ENCODE results near the gene UAP1L1. TPM values are rescaled to one million over a fixed set of nuclear protein-coding genes. Genes with fewer than 3 reads are reported as not detected.

The UAP1L1 gene
- total RNA-seq, 1 experiment from 2014 or later: 24.6 TPM

GRCh38 chr9:137039611-137040366, 37.5 kb upstream of the UAP1L1 start:
- intact Hi-C loops (cut with micrococcal nuclease; ENCODE audit: unreplicated experiment): no loop called here
- Histone ChIP-seq H3K36me3 (ENCODE audit: control insufficient read depth, insufficient read depth, low read length) (no peaks in the 10 kb centered on the region), H3K27me3 (replicated peaks; ENCODE audit: control insufficient read depth, insufficient read depth, low read length) (no peaks in the 10 kb centered on the region), H3K4me3 (ENCODE audit: low read depth, low read length) (no peak overlapping the region), H3K9me3 (no peaks in the 10 kb centered on the region), H3K4me1 (peaks cover 6% of the 10 kb centered on the region)
- H3K4me1 Mint-ChIP-seq (ENCODE audit: low read depth, unreplicated experiment): no peaks in the 10 kb centered on the region
- H3K27me3 Mint-ChIP-seq (ENCODE audit: insufficient read depth, unreplicated experiment): no peaks in the 10 kb centered on the region
- no peak overlapping the region for H3K27ac Mint-ChIP-seq (ENCODE audit: unreplicated experiment)
- H3K4me3 Mint-ChIP-seq (ENCODE audit: unreplicated experiment): no peak overlapping the region
- no peaks in the 10 kb centered on the region for H3K9me3 Mint-ChIP-seq (ENCODE audit: unreplicated experiment)
- TF ChIP-seq CTCF (IDR thresholded peaks at IDR 0.05; ENCODE audit: insufficient read depth in 1 of 2, low read depth in 1 of 2, low read length in 1 of 2, severe bottlenecking in 1 of 2, unreplicated experiment in 1 of 2): no peak
- peaks cover 18% of the 10 kb centered on the region for H3K36me3 Mint-ChIP-seq (ENCODE audit: insufficient read depth, unreplicated experiment)
- TSS peak; percentile 45 for BruUV-seq (replicated peaks)
- ChIA-PET POLR2A (no interaction called here), CTCF (interaction anchor here (0.6 kb wide), 2 partner anchors 9 to 26 kb away, joined by 3 read pairs; no protein-coding TSS in a partner anchor)
- DNase-seq: no peak

- Mint-ChIP-seq H3K9me3 (ENCODE audit: unreplicated experiment) (no peaks in the 10 kb centered on the region), H3K4me1 (ENCODE audit: low read depth, unreplicated experiment) (no peaks in the 10 kb centered on the region), H3K36me3 (ENCODE audit: insufficient read depth, unreplicated experiment) (peaks cover 11% of the 10 kb centered on the region), H3K27me3 (ENCODE audit: insufficient read depth, unreplicated experiment) (no peaks in the 10 kb centered on the region), H3K27ac (ENCODE audit: unreplicated experiment) (no peak overlapping the region), H3K4me3 (ENCODE audit: unreplicated experiment) (no peak overlapping the region)
- ChIA-PET CTCF (no interaction called here), POLR2A (no interaction called here)
- no peaks in the 10 kb centered on the region for H3K9me3 ChIP-seq
- no peak overlapping the region for H3K4me3 ChIP-seq (ENCODE audit: low read depth, low read length)
- H3K27me3 ChIP-seq (replicated peaks; ENCODE audit: control insufficient read depth, insufficient read depth, low read length): no peaks in the 10 kb centered on the region
- no peaks in the 10 kb centered on the region for H3K36me3 ChIP-seq (ENCODE audit: control insufficient read depth, insufficient read depth, low read length)
- BruUV-seq (replicated peaks): no TSS peak
- intact Hi-C loops (cut with micrococcal nuclease; ENCODE audit: unreplicated experiment): no loop called here
- H3K4me1 ChIP-seq: 0 out of 2 replicates have a peak, but pooled peaks cover 5% of the 10 kb centered on the region
- TF ChIP-seq CTCF (IDR thresholded peaks at IDR 0.05; ENCODE audit: insufficient read depth in 1 of 2, low read depth in 1 of 2, low read length in 1 of 2, severe bottlenecking in 1 of 2, unreplicated experiment in 1 of 2): no peak
- DNase-seq: no peak
Measured at GRCh38 chr9:137040568-137040967, 36.7 kb upstream of the UAP1L1 start.

GRCh38 chr9:137041124-137041523, 36.2 kb upstream of the UAP1L1 start:
- Mint-ChIP-seq H3K4me1 (ENCODE audit: low read depth, unreplicated experiment) (no peaks in the 10 kb centered on the region), H3K36me3 (ENCODE audit: insufficient read depth, unreplicated experiment) (peaks cover 11% of the 10 kb centered on the region), H3K27ac (ENCODE audit: unreplicated experiment) (no peak overlapping the region), H3K27me3 (ENCODE audit: insufficient read depth, unreplicated experiment) (no peaks in the 10 kb centered on the region), H3K4me3 (ENCODE audit: unreplicated experiment) (no peak overlapping the region), H3K9me3 (ENCODE audit: unreplicated experiment) (no peaks in the 10 kb centered on the region)
- Histone ChIP-seq H3K27me3 (replicated peaks; ENCODE audit: control insufficient read depth, insufficient read depth, low read length) (no peaks in the 10 kb centered on the region), H3K4me1 (0 out of 2 replicates have a peak, but pooled peaks cover 5% of the 10 kb centered on the region), H3K36me3 (ENCODE audit: control insufficient read depth, insufficient read depth, low read length) (no peaks in the 10 kb centered on the region), H3K4me3 (ENCODE audit: low read depth, low read length) (no peak overlapping the region), H3K9me3 (no peaks in the 10 kb centered on the region)
- ChIA-PET CTCF (no interaction called here), POLR2A (no interaction called here)
- DNase-seq: no peak
- no peak for TF ChIP-seq CTCF (IDR thresholded peaks at IDR 0.05; ENCODE audit: insufficient read depth in 1 of 2, low read depth in 1 of 2, low read length in 1 of 2, severe bottlenecking in 1 of 2, unreplicated experiment in 1 of 2)
- intact Hi-C loops (cut with micrococcal nuclease; ENCODE audit: unreplicated experiment): no loop called here
- no TSS peak for BruUV-seq (replicated peaks)

Measured in Caco-2 (cell line).